Measurements from ENCODE around the gene ANKLE2. TPM values are rescaled to one million over a fixed set of nuclear protein-coding genes. Genes with fewer than 3 reads are reported as not detected.
"Not testable (repeated sequence)": the region's sequence is repeated elsewhere in the genome, so short reads cannot be mapped to it uniquely, and the experiment has no call there.

Gene ANKLE2
- 100 to 1,000 TPM; 154 to 189 TPM for total RNA-seq

DNA sequence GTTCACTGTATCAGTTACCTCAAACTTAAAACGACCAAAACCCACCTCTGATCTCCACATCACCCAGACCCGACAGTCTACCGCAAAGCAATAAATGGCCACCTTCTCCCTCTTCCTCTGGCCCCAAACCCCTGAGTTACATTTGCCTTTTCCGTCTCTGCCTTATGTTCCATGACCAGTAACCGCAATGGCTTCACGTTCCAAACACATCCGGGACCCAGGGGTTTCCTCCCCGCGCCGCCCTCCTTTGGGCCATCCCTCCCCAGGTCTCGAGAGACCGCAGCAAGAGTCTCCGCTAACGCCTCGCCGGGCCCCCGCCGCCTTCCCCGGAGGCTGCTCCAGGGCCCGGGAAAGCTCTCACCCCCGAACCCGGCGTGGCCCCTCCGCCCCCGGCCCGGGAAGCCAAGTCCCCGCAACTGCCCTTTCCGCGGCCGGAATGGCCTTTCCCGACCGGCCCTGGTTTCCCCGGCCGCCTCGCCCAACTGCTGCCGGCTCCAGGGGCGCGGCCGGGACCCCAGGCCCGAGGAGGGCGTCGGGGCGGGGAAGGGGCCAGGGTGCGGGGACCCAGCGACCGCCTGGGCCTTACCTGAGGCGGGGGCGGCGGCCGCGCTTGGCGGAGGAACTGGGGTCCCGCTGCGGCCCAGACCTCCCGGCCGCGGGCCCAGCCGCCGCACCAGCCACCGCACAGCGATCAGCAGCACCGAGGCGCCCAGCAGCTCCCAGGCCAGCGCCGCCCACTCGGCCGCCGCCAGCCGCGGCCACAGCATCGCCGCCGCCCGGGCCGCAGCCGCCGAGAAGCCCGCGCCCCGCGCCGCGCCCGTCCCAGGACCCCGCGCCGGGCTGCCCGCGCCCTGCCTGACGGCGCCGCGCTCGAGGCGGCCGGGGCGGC is at the start of gene ANKLE2:
Gene ANKLE2, minus strand, starts transcription at position 801 of the 889 bp plus-strand sequence. Its CDS starts 34 bp downstream, at position 767.
- peaks cover 11 to 26% of the 10 kb centered on the region in 2 donors for H3K36me3 Mint-ChIP-seq (ENCODE audit: insufficient read depth in 2 of 2)
- peak within 1 kb of the TSS; percentile 99 for H3K27ac Mint-ChIP-seq
- H3K4me3 Mint-ChIP-seq, result peak within 1 kb of the TSS; percentile 94 to 99
- no peaks in the 10 kb centered on the region for H3K27me3 Mint-ChIP-seq (ENCODE audit: low read depth)
- DNase-seq (peak; percentile 80 to 85), ATAC-seq (replicated peaks in 1 of 2) (peak; percentile 54 to 60)
- H3K4me1 Mint-ChIP-seq (ENCODE audit: low read depth), result peaks cover 50% of the 10 kb centered on the region
- no peaks in the 10 kb centered on the region for H3K9me3 Mint-ChIP-seq

DNA sequence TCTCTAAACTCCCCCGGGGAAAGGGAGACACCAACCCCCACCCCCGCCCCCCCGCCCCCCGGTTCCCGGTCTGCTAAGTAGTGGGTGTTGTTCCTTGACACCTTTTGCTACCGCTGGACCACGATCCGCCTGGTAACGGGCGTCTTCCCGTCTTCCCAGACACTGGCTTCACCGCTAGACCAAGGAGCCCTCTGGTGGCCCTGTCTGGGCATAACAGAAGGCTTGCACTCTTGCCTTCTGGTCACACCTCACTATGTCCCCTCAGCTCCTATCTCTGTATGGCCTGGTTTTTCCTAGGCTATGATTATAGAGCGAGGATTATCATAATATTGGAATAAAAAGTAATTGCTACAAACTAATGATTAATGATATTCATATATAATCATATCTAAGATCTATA is 47.8 kb upstream of the ANKLE2 start:
- peaks cover 37% of the 10 kb centered on the region for H3K4me1 Mint-ChIP-seq (ENCODE audit: low read depth)
- peaks cover 8 to 24% of the 10 kb centered on the region in 2 donors for H3K36me3 Mint-ChIP-seq (ENCODE audit: insufficient read depth in 2 of 2)
- ATAC-seq (replicated peaks in 1 of 2), result not testable (repeated sequence)

DNA sequence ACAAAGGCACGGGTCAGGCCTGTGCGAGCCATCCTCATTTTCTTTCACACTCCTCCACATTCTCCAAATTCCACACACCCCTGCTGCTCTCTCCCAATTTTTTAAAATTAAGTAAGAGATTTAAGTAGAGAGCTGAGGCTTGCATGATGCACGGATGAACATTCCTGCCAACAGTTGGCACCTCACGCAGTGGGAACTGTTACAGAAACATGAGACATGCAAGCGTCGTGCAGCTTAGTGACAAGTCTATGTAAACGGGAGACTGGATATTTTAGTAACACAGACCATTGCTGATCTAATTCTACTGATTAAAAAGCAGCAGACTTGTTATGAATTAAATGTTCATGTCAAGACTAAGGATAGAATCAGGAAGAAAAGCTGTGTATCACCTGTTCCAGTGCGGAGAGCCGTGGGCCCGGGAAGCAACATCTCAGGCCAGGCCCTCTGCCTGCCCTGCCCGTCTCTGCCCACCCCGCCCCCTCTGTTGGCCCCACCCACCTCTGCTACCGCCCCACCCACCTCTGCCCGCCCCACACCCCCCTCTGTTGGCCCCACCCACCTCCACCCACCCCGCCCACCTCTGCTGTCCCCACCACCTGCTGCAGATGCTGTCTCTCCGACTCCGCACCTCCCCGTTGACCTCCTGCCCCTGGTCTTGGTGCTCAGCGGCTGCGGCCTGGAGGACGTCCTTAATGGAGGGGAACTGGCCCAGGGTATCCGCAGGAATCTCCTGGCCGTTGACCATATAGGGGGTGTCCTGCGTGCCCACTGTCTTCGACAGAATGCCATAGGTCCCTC is 45.9 kb upstream of the ANKLE2 start:
- Mint-ChIP-seq H3K36me3 (ENCODE audit: insufficient read depth in 2 of 2) (peaks cover 11 to 24% of the 10 kb centered on the region in 2 donors), H3K27me3 (ENCODE audit: low read depth) (no peaks in the 10 kb centered on the region), H3K4me3 (no peak overlapping the region), H3K27ac (no peak overlapping the region), H3K4me1 (ENCODE audit: low read depth) (peaks cover 33% of the 10 kb centered on the region), H3K9me3 (no peaks in the 10 kb centered on the region)
- DNase-seq (no peak), ATAC-seq (replicated peaks in 1 of 2) (peak in 1 of 2 donors; percentile 8)

More for the DNA sequence above, 47.8 kb upstream of the ANKLE2 start:
- peak; percentile 15 to 25 for DNase-seq
- not testable (repeated sequence) for H3K4me3 Mint-ChIP-seq; H3K9me3 Mint-ChIP-seq; H3K27me3 Mint-ChIP-seq (ENCODE audit: low read depth); H3K27ac Mint-ChIP-seq

DNA sequence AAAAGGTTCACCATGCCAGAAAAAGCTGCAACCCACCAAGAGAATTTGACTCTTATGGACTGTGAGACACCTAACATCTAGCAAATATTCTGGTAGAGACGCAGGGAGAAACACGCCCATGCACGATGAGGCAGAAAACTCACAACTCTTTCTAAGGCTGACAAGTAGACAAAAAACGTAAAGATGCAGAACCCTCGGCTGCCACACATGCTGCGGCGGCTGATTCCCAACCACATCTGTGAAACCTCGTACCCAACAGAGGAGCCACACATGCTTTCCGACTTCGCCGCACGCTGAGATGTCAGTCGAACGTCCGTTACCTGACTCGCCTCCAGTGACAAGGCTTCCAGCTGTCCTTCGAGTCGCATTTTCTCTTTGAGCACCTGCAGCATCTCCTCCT is 45.2 kb upstream of the ANKLE2 start:
- Mint-ChIP-seq H3K9me3 (no peaks in the 10 kb centered on the region), H3K4me3 (no peak overlapping the region), H3K4me1 (ENCODE audit: low read depth) (peaks cover 29% of the 10 kb centered on the region), H3K36me3 (ENCODE audit: insufficient read depth in 2 of 2) (peaks cover 7 to 22% of the 10 kb centered on the region in 2 donors), H3K27me3 (ENCODE audit: low read depth) (no peaks in the 10 kb centered on the region), H3K27ac (no peak overlapping the region)
- peak; percentile 19 to 37 for DNase-seq
- ATAC-seq (replicated peaks in 1 of 2), result peak; percentile 32 to 78

DNA sequence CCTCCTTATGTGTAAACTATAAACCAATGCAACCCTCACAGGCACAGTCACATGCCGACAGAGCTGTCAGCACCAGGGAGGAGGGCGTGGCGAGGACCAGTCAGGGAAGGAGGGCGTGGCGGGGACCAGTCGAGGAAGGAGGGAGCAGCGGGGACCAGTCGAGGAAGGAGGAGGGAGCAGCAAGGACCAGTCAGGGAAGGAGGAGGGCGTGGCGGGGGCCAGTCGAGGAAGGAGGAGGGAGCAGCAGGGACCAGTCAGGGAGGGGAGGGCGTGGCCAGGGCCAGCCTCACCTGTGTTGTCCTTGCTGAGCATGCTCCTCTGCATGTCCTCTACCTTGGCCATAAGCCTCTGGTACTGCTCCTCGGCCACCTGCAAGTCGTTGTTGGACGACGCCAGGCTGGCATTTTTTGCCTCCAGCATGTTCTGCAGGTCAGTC is 42.8 kb upstream of the ANKLE2 start:
- ATAC-seq (replicated peaks in 1 of 2), result no peak
- no peak overlapping the region for H3K4me3 Mint-ChIP-seq
- H3K27me3 Mint-ChIP-seq (ENCODE audit: low read depth), result no peaks in the 10 kb centered on the region
- H3K4me1 Mint-ChIP-seq (ENCODE audit: low read depth), result peaks cover 29% of the 10 kb centered on the region
- no peaks in the 10 kb centered on the region for H3K9me3 Mint-ChIP-seq
- H3K27ac Mint-ChIP-seq, result no peak overlapping the region
- peaks cover 7 to 22% of the 10 kb centered on the region in 2 donors for H3K36me3 Mint-ChIP-seq (ENCODE audit: insufficient read depth in 2 of 2)
- DNase-seq, result no peak

DNA sequence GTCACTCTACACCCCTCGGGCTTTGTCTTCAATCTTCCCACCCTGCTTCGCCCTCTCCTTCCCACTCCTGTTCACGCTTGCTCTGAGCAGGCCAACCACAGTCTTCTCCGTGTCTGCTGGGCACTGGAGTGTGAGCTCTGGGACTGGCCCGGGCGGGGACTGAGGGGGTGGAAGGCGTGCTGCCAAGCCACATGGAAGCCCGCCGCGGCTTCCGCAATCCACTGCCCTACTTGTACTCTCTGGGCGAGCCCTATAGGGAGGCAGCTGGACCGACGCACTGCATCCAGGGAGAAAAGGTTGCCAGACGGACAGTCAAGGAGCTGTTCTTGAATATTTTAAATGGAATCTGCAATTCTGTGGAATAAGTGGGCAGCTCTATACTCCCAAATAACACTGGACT is 42.3 kb upstream of the ANKLE2 start:
- Mint-ChIP-seq H3K9me3 (no peaks in the 10 kb centered on the region), H3K4me1 (ENCODE audit: low read depth) (peaks cover 29% of the 10 kb centered on the region), H3K27ac (no peak overlapping the region), H3K27me3 (ENCODE audit: low read depth) (no peaks in the 10 kb centered on the region), H3K4me3 (no peak overlapping the region), H3K36me3 (ENCODE audit: insufficient read depth in 2 of 2) (peaks cover 7 to 22% of the 10 kb centered on the region in 2 donors)
- ATAC-seq (replicated peaks in 1 of 2), result no peak
- DNase-seq, result no peak

DNA sequence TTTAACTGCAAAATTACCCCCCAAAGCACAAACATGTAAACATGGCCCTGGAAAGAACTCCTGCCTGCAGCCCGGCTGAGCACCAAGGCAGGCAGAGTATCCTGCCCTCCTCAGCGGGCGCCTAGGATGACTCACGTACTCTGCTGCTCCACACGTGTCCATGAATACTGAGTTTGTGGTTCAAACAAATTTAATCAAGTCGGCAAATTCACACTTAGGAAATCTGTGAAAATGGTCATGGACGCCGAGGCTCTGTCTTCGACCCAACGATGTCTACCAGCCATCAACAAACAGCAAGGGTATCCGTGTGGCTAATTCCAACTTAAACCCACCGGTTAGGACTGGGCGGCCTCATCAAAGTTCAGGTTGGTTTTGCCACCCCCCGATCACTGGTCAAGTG is 41.5 kb upstream of the ANKLE2 start:
- H3K36me3 Mint-ChIP-seq (ENCODE audit: insufficient read depth in 2 of 2), result peaks cover 5 to 22% of the 10 kb centered on the region in 2 donors
- ATAC-seq (replicated peaks in 1 of 2), result no peak
- H3K4me1 Mint-ChIP-seq (ENCODE audit: low read depth), result peaks cover 23% of the 10 kb centered on the region
- DNase-seq, result no peak
- no peak overlapping the region for H3K27ac Mint-ChIP-seq
- no peaks in the 10 kb centered on the region for H3K27me3 Mint-ChIP-seq (ENCODE audit: low read depth)
- no peaks in the 10 kb centered on the region for H3K9me3 Mint-ChIP-seq
- H3K4me3 Mint-ChIP-seq, result no peak overlapping the region

DNA sequence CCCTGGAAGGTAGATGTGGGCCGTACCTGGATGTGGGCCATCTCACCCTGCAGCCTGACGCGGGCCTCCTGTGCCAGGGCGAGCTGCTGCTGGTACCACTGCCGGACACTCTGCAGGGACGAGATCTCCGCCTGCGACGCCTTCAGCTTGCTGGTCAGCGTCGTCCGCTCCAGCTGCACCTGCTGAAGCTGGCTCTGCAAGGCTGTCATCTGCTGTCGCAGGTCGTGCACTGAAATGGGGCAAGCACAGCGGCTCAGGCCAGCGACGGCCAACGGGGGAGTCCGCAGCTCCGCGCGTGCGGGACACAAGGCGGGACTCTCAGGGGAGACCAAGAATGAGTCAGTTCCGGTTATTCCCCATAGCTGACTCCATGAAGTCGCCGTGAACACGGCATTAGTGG is 40.1 kb upstream of the ANKLE2 start:
- H3K4me3 Mint-ChIP-seq, result no peak overlapping the region
- H3K27ac Mint-ChIP-seq, result no peak overlapping the region
- H3K4me1 Mint-ChIP-seq (ENCODE audit: low read depth), result peaks cover 10% of the 10 kb centered on the region
- DNase-seq (no peak), ATAC-seq (replicated peaks in 1 of 2) (no peak)
- no peaks in the 10 kb centered on the region for H3K9me3 Mint-ChIP-seq
- no peaks in the 10 kb centered on the region for H3K27me3 Mint-ChIP-seq (ENCODE audit: low read depth)
- peaks cover 5 to 25% of the 10 kb centered on the region in 2 donors for H3K36me3 Mint-ChIP-seq (ENCODE audit: insufficient read depth in 2 of 2)

DNA sequence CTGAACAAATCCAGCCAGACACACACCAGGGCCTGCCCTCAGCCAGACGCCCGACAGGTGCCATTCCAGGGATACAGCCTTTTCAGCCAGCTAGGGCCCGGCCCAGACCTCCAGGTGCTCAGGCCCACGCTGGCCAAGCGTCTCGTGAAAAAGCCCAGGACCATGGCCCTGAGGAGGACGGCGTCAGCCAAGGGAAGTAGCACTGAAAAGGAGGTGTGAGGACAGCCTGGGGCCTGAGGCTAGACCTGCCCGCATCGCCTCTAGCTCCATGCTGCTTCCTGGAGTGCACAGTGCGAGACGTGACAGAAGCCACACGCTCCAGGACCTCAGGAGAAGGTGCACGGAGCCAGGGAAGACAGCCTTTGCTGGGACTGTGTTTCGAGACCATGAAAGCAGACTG is 37.2 kb upstream of the ANKLE2 start:
- H3K36me3 Mint-ChIP-seq (ENCODE audit: insufficient read depth in 2 of 2), result peaks cover 2 to 22% of the 10 kb centered on the region in 2 donors
- H3K4me1 Mint-ChIP-seq (ENCODE audit: low read depth), result no peaks in the 10 kb centered on the region
- no peaks in the 10 kb centered on the region for H3K9me3 Mint-ChIP-seq
- H3K27ac Mint-ChIP-seq, result no peak overlapping the region
- no peak for ATAC-seq (replicated peaks in 1 of 2)
- no peaks in the 10 kb centered on the region for H3K27me3 Mint-ChIP-seq (ENCODE audit: low read depth)
- DNase-seq, result no peak
- no peak overlapping the region for H3K4me3 Mint-ChIP-seq

DNA sequence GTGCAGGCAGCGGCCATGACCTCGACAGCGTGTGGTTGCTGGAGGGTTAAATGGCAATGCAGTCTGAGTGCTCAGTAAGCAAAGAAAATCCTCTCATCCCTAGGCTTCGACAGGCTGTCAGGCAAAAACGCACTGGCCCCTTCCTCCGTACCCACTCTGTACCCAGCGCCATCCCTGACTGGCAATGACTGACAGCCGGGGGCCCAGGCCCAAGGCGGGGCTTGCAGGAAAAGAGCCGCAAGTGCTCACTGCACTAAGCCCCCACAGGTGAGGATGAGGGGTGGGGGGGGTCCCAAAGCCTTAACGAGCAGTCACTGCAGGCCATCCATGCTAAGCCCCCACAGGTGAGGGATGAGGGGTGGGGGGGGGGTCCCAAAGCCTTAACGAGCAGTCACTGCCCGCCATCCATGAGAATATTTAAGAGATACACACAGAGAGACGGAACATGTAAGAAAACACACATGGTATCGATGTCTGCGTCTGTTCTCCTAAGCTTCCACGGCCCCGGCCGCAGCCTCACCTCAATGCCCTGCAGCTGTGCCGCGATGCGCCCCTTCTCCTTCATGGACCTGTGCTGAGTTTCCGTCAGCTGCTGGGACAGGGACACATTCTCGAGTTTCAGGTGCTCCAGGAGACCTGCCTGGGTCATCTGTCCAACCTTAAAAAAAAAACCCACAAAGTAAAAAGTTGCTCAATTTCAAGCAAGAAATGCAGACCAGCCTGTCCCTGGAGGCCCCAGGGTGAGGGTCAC is 36.4 kb upstream of the ANKLE2 start:
- no peak for ATAC-seq (replicated peaks in 1 of 2)
- Mint-ChIP-seq H3K4me1 (ENCODE audit: low read depth) (no peaks in the 10 kb centered on the region), H3K9me3 (no peaks in the 10 kb centered on the region), H3K27me3 (ENCODE audit: low read depth) (no peaks in the 10 kb centered on the region), H3K4me3 (no peak overlapping the region), H3K36me3 (ENCODE audit: insufficient read depth in 2 of 2) (peaks cover 0 to 22% of the 10 kb centered on the region in 2 donors), H3K27ac (no peak overlapping the region)
- DNase-seq, result no peak

DNA sequence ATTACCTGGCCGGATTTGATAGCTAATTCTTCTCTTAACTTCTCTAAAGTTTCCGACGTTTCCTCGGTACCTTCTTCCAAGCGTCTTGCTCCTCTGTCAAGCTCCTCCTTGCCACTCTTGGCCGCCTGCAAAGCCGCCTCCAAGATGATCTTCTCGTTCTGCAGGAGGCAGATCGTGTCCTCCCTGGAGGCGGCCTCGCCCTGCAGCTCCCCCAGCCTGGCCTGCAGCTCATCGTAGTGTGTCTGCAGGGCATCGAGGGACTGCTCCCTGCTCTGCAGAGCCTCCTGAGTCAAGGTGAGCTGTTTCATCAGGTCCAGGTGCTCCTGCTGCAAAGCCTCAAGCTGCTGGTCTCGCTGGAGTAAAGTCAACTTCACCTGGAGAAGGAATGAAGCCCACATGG is 34.2 kb upstream of the ANKLE2 start:
- DNase-seq (no peak), ATAC-seq (replicated peaks in 1 of 2) (no peak)
- no peak overlapping the region for H3K4me3 Mint-ChIP-seq
- H3K27ac Mint-ChIP-seq, result no peak overlapping the region
- H3K4me1 Mint-ChIP-seq (ENCODE audit: low read depth), result no peaks in the 10 kb centered on the region
- peaks cover 0 to 3% of the 10 kb centered on the region in 2 donors for H3K9me3 Mint-ChIP-seq
- no peaks in the 10 kb centered on the region for H3K27me3 Mint-ChIP-seq (ENCODE audit: low read depth)
- H3K36me3 Mint-ChIP-seq (ENCODE audit: insufficient read depth in 2 of 2), result peaks cover 2 to 14% of the 10 kb centered on the region in 2 donors

DNA sequence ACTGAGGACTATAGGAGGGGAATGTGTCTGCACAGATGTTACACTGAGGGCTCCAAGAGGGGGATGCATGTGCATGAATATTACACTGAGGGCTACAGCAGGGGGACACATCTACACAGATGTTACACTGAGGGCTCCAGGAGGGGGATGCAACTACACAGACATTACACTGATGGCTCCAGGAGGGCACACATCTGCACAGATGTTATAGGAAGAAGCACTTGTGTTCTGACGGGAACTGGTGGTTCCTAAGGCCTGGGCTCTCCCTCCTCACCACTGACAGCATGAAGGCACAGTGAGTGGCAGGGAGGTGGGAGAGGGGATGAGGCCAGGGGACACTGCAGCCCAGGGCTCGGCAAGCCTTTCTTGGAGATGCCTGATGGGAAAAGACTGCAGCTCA is 30.3 kb upstream of the ANKLE2 start:
- peaks cover 5 to 23% of the 10 kb centered on the region in 2 donors for H3K36me3 Mint-ChIP-seq (ENCODE audit: insufficient read depth in 2 of 2)
- ATAC-seq (replicated peaks in 1 of 2); DNase-seq; H3K9me3 Mint-ChIP-seq; H3K27ac Mint-ChIP-seq; H3K4me3 Mint-ChIP-seq; H3K4me1 Mint-ChIP-seq (ENCODE audit: low read depth); H3K27me3 Mint-ChIP-seq (ENCODE audit: low read depth): not testable (repeated sequence)
